GM12891 (cell line): Measurements from ENCODE around the gene DCUN1D1. TPM values are rescaled to one million over a fixed set of nuclear protein-coding genes. Genes with fewer than 3 reads are reported as not detected.
A peak's percentile ranks its signal among the peaks of the same experiment; 100 is the strongest.

Experiments
- DNase-seq: peaks from one replicate; pipeline ENCODE4 v3.0.0; 2011; ENCODE audit warnings: low spot score; ENCODE audit not compliant: insufficient read length
- FAIRE-seq: peaks from 2 replicates; lab custom pipeline; 2011; peaks lifted over from hg19 to GRCh38; lab: Jason Lieb, UNC
- PAX5 ChIP-seq: IDR thresholded peaks from 2 replicates; pipeline ENCODE4 v1.6.1; 2011; ENCODE audit warnings: low read length, moderate library complexity, mild to moderate bottlenecking; ENCODE audit not compliant: insufficient read depth, severe bottlenecking
- POLR2A ChIP-seq: IDR thresholded peaks from 2 replicates; pipeline ENCODE4 v1.6.1; 2011; ENCODE audit warnings: low read depth, low read length, control low read depth
- POLR2AphosphoS5 ChIP-seq: IDR thresholded peaks from 2 replicates; pipeline ENCODE4 v1.6.1; 2011; ENCODE audit warnings: low read depth, low read length, control low read depth
- POU2F2 ChIP-seq: IDR thresholded peaks from 2 replicates; pipeline ENCODE4 v1.6.1; 2011; ENCODE audit warnings: low read depth, mild to moderate bottlenecking, control low read depth, low read length, moderate library complexity
- SPI1 ChIP-seq: IDR thresholded peaks from 2 replicates; pipeline ENCODE4 v1.6.1; 2011; ENCODE audit warnings: low read depth, low read length, control low read depth
- TAF1 ChIP-seq: IDR thresholded peaks from 2 replicates; pipeline ENCODE4 v1.6.1; 2011; ENCODE audit warnings: low read depth, low read length, control low read depth
- polyA plus RNA-seq: library from polyadenylated mRNA; unstranded; fragments of >200 nt; gene quantifications from one replicate; pipeline ENCODE4 v1.2.1, GENCODE V29; 2012; ENCODE audit warnings: low read depth, missing spikeins, inconsistent platforms; ENCODE audit not compliant: missing spikeins

Gene DCUN1D1
- polyA plus RNA-seq = 8.1 TPM

- TF ChIP-seq PAX5 (no peak), TAF1 (peak; percentile 48)
- peak; percentile 96 for DNase-seq
- peak; percentile 77 for FAIRE-seq
Measured at GRCh38 chr3:182980204-182981037, at the start of gene DCUN1D1. Gene DCUN1D1 (minus strand): TSS chr3:182980538. CDS start chr3:182980489, 49 bp downstream.

- TF ChIP-seq POLR2A (no peak), TAF1 (no peak), POLR2AphosphoS5 (no peak), SPI1 (no peak), PAX5 (no peak), POU2F2 (no peak)
- DNase-seq = no peak
- no peak for FAIRE-seq
Measured at GRCh38 chr3:183028416-183028815, 48.1 kb upstream of the DCUN1D1 start.

GRCh38 chr3:183027276-183027675 is 46.9 kb upstream of the DCUN1D1 start:
- no peak for FAIRE-seq
- DNase-seq = no peak
- TF ChIP-seq SPI1 (no peak), TAF1 (no peak), PAX5 (no peak)

DNA sequence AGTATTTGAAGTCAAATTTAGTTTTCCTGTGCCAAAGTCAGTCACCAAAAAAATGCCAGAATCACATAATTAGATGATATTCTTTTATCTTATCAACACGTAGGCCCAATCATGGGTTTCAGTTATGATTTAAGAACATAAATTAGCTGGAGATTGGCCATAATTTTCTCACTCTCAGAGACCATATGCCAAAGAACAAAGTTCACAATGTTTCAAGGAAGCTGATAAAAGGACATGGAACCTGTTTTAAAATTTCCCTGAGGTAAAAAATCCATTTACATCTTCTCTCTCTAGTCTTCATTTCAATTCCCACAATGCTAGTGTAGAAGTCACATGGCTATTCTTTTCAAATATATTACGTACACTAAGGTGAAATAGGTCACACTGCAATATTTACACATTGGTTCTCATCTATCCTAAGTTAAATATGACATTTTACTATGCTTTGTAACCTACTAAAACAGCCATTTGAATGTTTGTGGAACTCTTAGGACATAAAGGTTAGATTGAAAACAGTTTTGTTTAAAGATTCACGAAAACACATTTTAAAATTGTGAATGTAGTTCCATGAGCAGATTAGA is 42.7 kb upstream of the DCUN1D1 start:
- FAIRE-seq (no peak), DNase-seq (no peak)
- TF ChIP-seq SPI1 (no peak), PAX5 (no peak), TAF1 (no peak), POLR2A (no peak), POU2F2 (no peak), POLR2AphosphoS5 (no peak)

GRCh38 chr3:183018421-183019192 is 38.3 kb upstream of the DCUN1D1 start:
- TF ChIP-seq PAX5 = no peak
- TF ChIP-seq SPI1 = no peak
- TF ChIP-seq POU2F2 = no peak
- no peak for TF ChIP-seq TAF1
- no peak for TF ChIP-seq POLR2A
- TF ChIP-seq POLR2AphosphoS5 = no peak
- FAIRE-seq (no peak), DNase-seq (no peak)

DNA sequence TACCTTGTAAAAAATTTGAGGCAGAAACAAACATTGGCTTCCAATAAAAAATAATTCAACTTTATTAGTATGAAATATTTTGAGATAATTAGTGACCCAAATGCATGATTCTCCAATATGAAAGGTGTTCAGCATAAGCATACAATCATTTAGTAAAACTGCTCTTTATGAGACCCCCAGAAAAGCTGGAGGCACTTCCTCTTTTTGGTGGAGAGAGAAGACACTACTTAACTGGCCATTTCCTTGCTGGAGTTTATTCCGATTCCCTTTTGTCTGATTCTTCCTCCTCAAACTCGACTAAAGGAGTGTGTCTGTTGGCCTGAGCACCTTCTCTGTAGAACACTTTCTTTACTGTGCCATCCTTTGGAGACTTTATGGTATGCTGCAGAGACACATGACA is 34.8 kb upstream of the DCUN1D1 start:
- no peak for FAIRE-seq

DNA sequence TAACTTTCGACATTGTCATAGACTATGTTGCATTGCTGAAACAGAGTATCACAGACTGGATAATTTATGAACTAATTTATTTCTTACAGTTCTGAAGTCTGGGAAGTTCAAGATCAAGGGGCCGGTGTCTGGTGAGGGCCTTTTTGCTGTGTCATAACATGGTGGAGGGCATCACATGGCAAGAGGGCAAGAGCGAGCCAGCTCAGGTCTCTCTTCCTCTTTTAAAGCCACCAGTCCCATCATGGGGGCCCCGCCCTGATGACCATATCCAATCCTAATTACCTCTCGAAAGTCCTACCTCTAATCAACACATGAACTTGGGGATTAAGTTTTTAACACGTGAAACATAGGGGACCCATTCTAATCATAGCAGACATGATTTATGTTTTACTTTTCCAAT is 33.5 kb upstream of the DCUN1D1 start:
- TF ChIP-seq SPI1 = peak; percentile 6; the same call in 1 of the 2 replicates
- no peak for TF ChIP-seq TAF1
- FAIRE-seq (no peak), DNase-seq (no peak)

More for the DNA sequence above, 34.8 kb upstream of the DCUN1D1 start:
- TF ChIP-seq SPI1 (peak; percentile 82), PAX5 (no peak), POU2F2 (no peak)
- no peak for DNase-seq

DNA sequence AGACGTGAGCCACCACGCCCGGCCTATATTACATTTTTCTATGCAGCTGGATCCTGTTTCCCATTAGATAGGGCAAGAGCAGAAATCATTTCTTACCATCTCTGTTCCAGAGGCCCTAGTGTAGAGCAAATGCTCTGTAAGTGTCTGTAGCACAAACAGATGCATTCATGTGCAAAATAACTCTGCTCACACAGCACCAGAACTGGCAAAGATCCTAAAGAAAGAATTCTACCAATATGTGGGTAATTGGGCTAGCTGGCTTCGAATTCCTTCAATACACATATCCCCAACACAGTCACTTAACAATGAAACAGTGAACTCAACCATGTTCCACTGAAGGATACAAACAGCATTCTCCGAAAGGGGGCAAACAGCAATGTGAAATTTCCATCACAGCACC is 32.7 kb upstream of the DCUN1D1 start:
- TF ChIP-seq TAF1 (no peak), SPI1 (no peak), POLR2AphosphoS5 (no peak)
- DNase-seq (no peak), FAIRE-seq (no peak)

- TF ChIP-seq SPI1 = no peak
- TF ChIP-seq POU2F2 = no peak
- no peak for TF ChIP-seq POLR2A
- TF ChIP-seq PAX5 = no peak
- TF ChIP-seq POLR2AphosphoS5 = no peak
- no peak for TF ChIP-seq TAF1
- FAIRE-seq (no peak), DNase-seq (no peak)
Measured at GRCh38 chr3:183008800-183009199, 28.5 kb upstream of the DCUN1D1 start.
